OCI-LY3 (cell line): Measurements from ENCODE around the gene TNFRSF8.

Source experiments
- CTCF ChIP-seq: fragments of 200-600, 300-600 bp; sonication (generic); IDR thresholded peaks from 2 replicates; pipeline ENCODE4 v1.5.1; 2014; ENCODE audit warnings: antibody characterized with exemption, low read length, low read depth
- EZH2phosphoT487 ChIP-seq: fragments of 200-600 bp; shearing (Covaris generic); IDR thresholded peaks from 2 replicates; pipeline ENCODE4 v1.6.1; 2018; ENCODE audit warnings: antibody characterized with exemption, mixed run types, low read depth

GRCh38 chr1:12057940-12058687 lies 5.0 kb upstream of the TNFRSF8 start:
- TF ChIP-seq EZH2phosphoT487 (no peak), CTCF (no peak)
